VCaP (cell line): ENCODE results near the gene FN3KRP.

Experiments used
- H3K27ac ChIP-seq: fragments of 450-650 bp; 2 replicates; pipeline ENCODE4 v1.5.1; 2017
- CTCF ChIP-seq: fragments of 450-650 bp; conservative IDR thresholded peaks from 2 replicates; pipeline ENCODE4 v1.5.1; 2017; ENCODE audit warnings: mild to moderate bottlenecking, moderate library complexity

FN3KRP gene

DNA sequence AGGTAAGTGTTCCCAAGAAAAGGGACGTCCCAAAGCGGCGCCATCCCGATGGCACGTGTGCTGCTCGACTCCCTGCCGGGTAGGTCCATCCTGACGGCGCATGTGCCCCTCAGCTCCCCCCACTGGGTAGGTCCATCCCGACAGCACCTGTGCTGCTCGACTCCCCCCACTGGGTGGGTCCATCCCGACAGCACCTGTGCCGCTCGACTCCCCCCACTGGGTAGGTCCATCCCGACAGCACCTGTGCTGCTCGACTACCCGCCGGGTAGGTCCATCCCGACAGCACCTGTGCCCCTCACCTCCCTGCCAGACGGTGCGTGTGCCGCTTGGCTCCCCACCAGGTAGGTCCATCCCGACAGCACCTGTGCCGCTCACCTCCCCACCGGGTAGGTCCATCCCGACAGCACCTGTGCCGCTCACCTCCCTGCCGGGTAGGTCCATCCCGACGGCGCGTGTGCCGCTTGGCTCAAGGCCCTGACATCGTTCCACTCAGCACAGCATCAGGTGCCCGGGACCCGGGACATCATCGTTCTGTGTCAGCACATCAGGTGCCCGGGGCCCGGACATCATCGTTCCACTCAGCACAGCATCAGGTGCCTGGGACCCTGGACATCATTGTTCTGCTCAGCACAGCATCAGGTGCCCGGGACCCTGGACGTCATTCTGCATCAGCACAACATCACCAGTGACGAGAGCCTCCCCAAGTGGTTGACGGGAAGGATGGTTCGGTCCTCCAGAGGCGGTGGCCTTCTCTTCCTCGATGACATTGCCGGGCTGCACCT lies 13.2 kb downstream of the FN3KRP start:
- no peak overlapping the region for H3K27ac ChIP-seq
- TF ChIP-seq CTCF = no peak

GRCh38 chr17:82732118-82732743 lies 15.7 kb downstream of the FN3KRP start:
- H3K27ac ChIP-seq = no peak overlapping the region
- TF ChIP-seq CTCF = no peak

DNA sequence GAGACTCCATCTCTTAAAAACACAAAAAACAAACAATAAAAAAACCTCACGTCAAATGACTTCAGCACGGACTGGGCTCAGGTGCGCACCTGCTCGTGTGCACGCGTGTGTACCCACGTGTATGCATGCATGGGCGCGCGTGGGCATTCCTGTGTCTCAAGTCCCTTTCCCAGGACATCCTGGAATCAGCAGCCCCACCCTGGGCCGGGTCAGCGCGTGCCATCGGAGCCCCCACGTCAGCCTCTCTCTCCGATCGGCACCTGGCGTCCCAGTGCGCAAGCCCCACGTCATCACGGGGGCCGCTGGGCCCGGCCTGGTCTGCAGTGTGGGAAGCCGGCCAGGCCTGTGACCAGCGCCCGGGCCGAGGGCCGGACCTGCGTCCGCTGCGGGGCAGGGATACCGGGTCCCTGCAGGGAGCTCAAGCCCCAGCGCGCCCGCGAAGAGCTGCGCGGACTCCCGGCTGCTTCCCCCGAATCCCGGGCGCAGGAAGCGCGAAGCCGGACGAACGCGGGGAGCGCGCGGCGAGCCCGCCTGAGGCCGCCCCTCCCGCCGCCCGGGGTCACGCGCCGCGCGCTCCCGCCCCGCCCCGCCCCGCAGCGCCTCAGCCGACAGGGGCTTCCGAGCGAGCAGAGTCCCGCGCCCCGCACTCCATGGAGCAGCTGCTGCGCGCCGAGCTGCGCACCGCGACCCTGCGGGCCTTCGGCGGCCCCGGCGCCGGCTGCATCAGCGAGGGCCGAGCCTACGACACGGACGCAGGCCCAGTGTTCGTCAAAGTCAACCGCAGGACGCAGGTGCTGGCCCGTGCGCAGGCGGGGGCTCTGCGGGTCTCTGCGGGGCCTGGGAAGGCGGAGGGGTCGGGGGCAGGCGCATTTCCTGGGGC lies 18.7 kb downstream of the FN3KRP start, which contains the start of gene FN3K:
Gene FN3K, plus strand, starts transcription at position 629 of the 880 bp plus-strand sequence. Its CDS starts 22 bp downstream, at position 651.
- TF ChIP-seq CTCF = no peak
- H3K27ac ChIP-seq = peak within 1 kb of the TSS; percentile 98

- H3K27ac ChIP-seq = peak overlapping the region; percentile 98
- no peak for TF ChIP-seq CTCF
Measured at GRCh38 chr17:82736511-82737185, 20.1 kb downstream of the FN3KRP start.

DNA sequence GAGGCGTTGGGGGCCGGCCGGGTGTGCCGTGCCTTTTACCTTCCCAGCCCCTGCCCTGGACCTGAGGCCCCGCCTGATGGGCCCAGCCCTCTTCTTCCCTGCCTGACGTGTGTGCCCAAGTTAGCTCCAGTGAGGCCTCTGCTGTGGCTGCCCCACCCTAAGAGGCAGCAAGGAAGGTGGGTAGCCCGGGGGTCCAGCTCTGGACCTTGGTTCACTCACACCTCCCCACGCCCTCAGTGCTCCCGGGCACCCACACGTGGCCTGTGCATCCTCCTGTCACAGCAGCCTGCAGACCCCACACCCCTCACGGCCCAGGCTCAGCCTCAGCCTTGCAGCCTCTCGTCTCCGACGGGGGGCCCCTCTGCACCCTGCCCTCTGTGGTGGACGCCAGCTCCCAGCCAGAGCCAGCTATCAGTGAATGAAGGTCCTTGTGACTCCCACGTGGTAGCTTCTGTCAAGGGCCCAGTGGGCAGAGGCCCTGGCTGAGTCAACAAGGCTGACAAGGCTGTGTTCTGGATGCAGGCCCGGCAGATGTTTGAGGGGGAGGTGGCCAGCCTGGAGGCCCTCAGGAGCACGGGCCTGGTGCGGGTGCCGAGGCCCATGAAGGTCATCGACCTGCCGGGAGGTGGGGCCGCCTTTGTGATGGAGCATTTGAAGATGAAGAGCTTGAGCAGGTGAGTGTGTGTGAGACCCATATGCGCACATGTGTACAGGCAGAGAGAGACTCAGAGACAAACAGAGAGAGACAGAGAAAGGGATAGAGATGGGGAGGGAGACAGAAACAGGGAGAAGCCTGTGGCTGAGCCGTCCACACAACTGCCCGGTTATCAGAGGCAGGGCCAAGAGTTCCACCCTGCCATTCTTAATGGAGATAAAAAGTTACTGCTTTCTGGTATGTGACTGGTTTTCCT lies 21.7 kb downstream of the FN3KRP start:
- TF ChIP-seq CTCF = no peak

DNA sequence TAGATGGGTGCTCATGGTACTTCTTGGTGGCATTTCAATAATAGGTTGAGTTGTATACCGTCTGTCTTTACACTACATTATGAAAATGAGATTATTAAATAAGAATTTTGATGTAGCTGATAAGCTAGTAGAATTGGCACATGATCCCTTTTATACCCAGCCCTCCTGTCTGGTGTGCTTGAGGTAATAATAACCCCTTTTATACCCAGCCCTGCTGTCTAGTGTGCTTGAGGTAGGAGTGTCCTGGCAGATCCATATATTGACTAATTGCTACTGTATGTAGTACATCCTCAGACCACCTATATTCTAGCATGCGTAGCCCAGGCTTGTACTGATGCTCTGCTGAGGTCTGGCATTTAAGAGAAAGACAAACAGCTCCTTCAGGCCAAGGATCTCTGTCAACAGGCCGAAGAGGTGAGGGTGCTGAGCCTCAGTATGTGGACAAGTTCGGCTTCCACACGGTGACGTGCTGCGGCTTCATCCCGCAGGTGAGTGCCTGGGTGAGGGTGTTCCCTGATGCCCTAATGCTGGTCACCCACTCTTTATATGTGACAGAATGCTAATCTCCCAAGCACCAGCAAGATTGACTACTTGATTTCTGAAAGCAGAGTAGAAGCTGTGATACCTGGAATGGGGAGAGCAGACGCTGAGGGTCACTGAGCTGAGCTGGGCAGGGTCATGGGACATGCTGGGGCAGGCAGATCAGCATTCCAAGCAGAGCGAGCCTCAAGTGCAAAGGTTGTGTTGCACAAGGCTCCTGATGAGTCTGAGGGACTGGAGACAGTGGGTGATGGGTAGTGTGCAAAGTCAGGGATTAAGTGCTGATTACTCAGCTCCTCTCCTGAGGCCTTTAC lies 24.6 kb downstream of the FN3KRP start:
- H3K27ac ChIP-seq = no peak overlapping the region
- no peak for TF ChIP-seq CTCF

More for the DNA sequence above, 21.7 kb downstream of the FN3KRP start:
- H3K27ac ChIP-seq = no peak overlapping the region; the same call in 1 of the 2 replicates
